Medulla oblongata (tissue), 1 donor: Measurements from ENCODE around the gene WDR33.
"Not testable (repeated sequence)": the region's sequence is repeated elsewhere in the genome, so short reads cannot be mapped to it uniquely, and the experiment has no call there.

Experiments used
- DNase-seq: peaks from one replicate; pipeline ENCODE4 v3.0.0-alpha.2; 2015; ENCODE audit errors: extremely low spot score

Gene WDR33

GRCh38 chr2:127810156-127810618, 784 bp downstream of the WDR33 start:
- no peak for DNase-seq

GRCh38 chr2:127807678-127808353, 3.2 kb downstream of the WDR33 start:
- no peak for DNase-seq

GRCh38 chr2:127806860-127807259, 4.1 kb downstream of the WDR33 start:
- not testable (repeated sequence) for DNase-seq

GRCh38 chr2:127805491-127805890, 5.5 kb downstream of the WDR33 start:
- no peak for DNase-seq

- DNase-seq = no peak
Observed at GRCh38 chr2:127799926-127800325, 11.0 kb downstream of the WDR33 start.

- DNase-seq = no peak
Observed at GRCh38 chr2:127796389-127796788, 14.6 kb downstream of the WDR33 start.

GRCh38 chr2:127794901-127795300, 16.1 kb downstream of the WDR33 start:
- DNase-seq = not testable (repeated sequence)

- no peak for DNase-seq
Observed at GRCh38 chr2:127792805-127793204, 18.2 kb downstream of the WDR33 start.

GRCh38 chr2:127790694-127791529, 20.1 kb downstream of the WDR33 start:
- no peak for DNase-seq

- no peak for DNase-seq
Observed at GRCh38 chr2:127786048-127786809, 24.7 kb downstream of the WDR33 start.

GRCh38 chr2:127784965-127785518, 25.9 kb downstream of the WDR33 start:
- no peak for DNase-seq

- DNase-seq = no peak
Observed at GRCh38 chr2:127783101-127783500, 27.9 kb downstream of the WDR33 start.

- no peak for DNase-seq
Observed at GRCh38 chr2:127778850-127779249, 32.1 kb downstream of the WDR33 start.

- no peak for DNase-seq
Observed at GRCh38 chr2:127778447-127778846, 32.5 kb downstream of the WDR33 start.

GRCh38 chr2:127776122-127776780, 34.7 kb downstream of the WDR33 start:
- DNase-seq = no peak

- DNase-seq = no peak
Observed at GRCh38 chr2:127771756-127772155, 39.2 kb downstream of the WDR33 start.

- no peak for DNase-seq
Observed at GRCh38 chr2:127770973-127771735, 39.8 kb downstream of the WDR33 start.

- not testable (repeated sequence) for DNase-seq
Observed at GRCh38 chr2:127770534-127770933, 40.4 kb downstream of the WDR33 start.

GRCh38 chr2:127769587-127769986, 41.4 kb downstream of the WDR33 start:
- DNase-seq = no peak

GRCh38 chr2:127768775-127769479, 42.0 kb downstream of the WDR33 start:
- no peak for DNase-seq
